Measurements from ENCODE around the gene COL4A1.

Gene COL4A1

DNA sequence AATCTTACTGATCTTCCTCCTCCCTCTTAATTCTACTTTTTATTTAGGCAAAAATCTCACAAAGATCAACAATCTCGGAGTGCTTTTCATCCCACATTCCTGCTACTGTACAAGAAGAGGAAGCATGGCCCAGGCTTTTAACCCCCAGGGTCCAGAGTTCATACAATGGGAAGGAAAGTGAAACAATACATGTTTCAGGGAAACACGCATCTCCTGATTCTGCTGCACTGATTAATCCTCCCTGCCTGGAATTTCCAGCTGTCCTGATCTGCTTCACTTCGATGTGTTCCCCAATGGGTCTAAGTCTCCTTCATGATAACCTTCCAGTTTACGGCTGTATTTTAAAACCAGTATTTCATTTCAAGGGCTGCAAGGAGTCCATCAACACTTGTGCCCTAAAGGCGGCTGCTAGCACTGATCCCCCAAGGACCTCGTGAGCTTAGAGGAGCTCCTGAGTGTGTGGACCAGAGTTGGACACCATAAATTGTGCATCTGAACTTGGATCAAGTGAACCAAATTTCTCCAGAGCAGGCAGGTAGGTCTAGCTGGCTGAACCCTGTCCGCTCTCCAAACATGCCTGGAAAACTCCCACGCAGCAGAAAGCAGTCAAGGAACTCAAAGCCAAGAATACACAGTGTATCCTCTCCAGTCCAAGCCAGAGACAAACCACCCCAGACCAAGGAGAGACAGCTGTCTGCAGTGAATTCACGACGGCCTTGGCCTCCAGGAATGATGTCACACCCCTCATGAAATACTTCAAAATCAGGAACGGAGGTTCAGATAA is 44.3 kb downstream of the COL4A1 start:
- H3K4me1 ChIP-seq (ENCODE audit: control insufficient read depth, insufficient read depth, low read length): peaks cover 39% of the 10 kb centered on the region
- no peaks in the 10 kb centered on the region for H3K27me3 ChIP-seq (ENCODE audit: control insufficient read depth, insufficient read depth, low read length)
- no peak overlapping the region for H3K27ac ChIP-seq (ENCODE audit: low read depth, low read length)
- H3K4me3 ChIP-seq (ENCODE audit: low read depth, low read length): no peak overlapping the region
- H3K9ac ChIP-seq (ENCODE audit: low read depth, low read length): no peak overlapping the region
- H3K9me3 ChIP-seq (ENCODE audit: control insufficient read depth, insufficient read depth, low read length): no peaks in the 10 kb centered on the region
- no peaks in the 10 kb centered on the region for H3K36me3 ChIP-seq (ENCODE audit: control insufficient read depth, insufficient read depth, low read length)

DNA sequence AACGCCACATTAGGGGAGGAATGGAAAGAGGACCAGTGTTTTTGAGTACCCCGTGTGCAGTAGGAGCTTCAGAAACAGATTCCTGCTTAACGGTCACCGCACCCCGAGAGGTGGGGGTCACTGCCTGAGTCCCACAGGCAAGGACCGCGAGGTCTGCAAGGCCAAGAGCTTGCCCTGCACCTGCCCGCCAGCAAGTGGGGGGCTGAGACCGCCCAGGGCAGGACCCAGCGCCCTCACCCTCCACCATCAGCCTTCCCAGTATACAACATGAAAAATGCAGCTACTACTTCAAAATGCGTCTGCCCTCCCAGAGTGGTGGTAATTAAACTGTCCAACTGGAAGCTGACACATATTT is 44.9 kb downstream of the COL4A1 start:
- H3K9me3 ChIP-seq (ENCODE audit: control insufficient read depth, insufficient read depth, low read length): no peaks in the 10 kb centered on the region
- H3K36me3 ChIP-seq (ENCODE audit: control insufficient read depth, insufficient read depth, low read length): no peaks in the 10 kb centered on the region
- no peak overlapping the region for H3K4me3 ChIP-seq (ENCODE audit: low read depth, low read length)
- H3K9ac ChIP-seq (ENCODE audit: low read depth, low read length): no peak overlapping the region; the same call in 1 of the 2 replicates
- no peak overlapping the region for H3K27ac ChIP-seq (ENCODE audit: low read depth, low read length)
- peaks cover 34% of the 10 kb centered on the region for H3K4me1 ChIP-seq (ENCODE audit: control insufficient read depth, insufficient read depth, low read length)
- no peaks in the 10 kb centered on the region for H3K27me3 ChIP-seq (ENCODE audit: control insufficient read depth, insufficient read depth, low read length)

DNA sequence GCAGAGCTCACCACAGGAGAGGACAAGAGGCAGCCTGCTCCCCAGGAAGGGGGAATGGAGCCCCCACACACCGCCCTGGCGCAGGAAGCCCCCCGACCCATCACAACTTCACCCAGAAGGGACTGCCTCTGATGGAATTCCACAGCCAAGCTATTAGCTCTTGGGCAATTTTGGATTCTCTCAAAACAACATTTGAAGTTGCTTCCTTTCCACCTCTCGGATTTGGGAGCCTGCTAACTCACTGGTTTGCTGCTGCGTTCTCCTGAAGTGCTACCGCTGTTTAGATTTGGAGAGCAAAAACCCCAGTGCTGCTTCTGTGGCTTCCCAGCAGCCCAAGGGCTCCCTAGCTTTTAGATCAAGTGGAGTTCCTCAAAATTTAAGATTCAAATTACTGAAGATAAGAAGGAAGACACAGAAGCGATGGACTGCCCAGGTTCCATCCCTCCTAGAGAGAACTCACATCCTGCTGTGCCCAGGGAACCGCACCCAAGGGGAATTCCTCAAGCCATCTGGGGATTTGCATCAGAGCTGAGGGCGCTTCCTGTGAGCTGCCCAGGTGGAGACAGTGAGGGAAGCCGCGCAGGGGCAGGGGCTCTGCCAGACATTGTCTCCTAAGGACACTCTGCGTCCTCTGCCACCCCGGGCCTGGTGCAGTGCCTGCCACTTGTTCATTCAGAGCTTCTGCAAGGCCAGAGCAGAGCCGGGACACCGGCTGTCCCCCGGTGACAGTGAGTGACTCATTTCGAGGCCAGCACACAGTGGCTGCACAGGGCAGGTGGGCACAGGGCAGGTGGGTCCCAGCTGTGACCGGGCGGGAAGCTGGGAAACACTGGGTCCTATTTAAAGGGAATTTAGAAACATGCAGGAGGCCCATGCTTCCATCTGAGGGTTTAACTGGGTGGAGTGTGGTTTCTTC is 45.5 kb downstream of the COL4A1 start:
- Histone ChIP-seq H3K9me3 (ENCODE audit: control insufficient read depth, insufficient read depth, low read length) (no peaks in the 10 kb centered on the region), H3K36me3 (ENCODE audit: control insufficient read depth, insufficient read depth, low read length) (no peaks in the 10 kb centered on the region), H3K4me1 (ENCODE audit: control insufficient read depth, insufficient read depth, low read length) (peaks cover 31% of the 10 kb centered on the region), H3K4me3 (ENCODE audit: low read depth, low read length) (no peak overlapping the region), H3K27me3 (ENCODE audit: control insufficient read depth, insufficient read depth, low read length) (no peaks in the 10 kb centered on the region), H3K27ac (ENCODE audit: low read depth, low read length) (peak overlapping the region; percentile 33), H3K9ac (ENCODE audit: low read depth, low read length) (no peak overlapping the region)

DNA sequence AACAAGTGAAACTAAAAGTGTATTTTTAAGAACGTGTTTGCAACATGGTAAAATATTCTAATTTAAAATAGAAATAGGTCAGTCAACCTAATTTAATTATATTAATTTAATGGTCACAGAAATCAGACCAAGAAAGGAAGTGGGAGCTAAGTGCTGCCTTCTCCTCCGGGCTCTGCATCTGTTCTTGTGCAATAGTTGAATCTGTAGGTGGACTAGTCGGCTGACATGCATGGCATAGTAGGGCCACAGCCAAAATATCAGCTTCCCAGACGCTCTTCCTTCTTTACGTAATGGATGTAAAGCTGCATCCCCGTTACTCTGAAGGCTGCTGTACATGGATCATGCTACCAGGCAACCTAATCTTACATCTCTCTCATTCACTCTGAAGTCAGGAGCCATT is 47.3 kb downstream of the COL4A1 start:
- H3K4me1 ChIP-seq (ENCODE audit: control insufficient read depth, insufficient read depth, low read length): peaks cover 17% of the 10 kb centered on the region
- H3K27me3 ChIP-seq (ENCODE audit: control insufficient read depth, insufficient read depth, low read length): no peaks in the 10 kb centered on the region
- H3K36me3 ChIP-seq (ENCODE audit: control insufficient read depth, insufficient read depth, low read length): no peaks in the 10 kb centered on the region
- no peak overlapping the region for H3K27ac ChIP-seq (ENCODE audit: low read depth, low read length)
- H3K9me3 ChIP-seq (ENCODE audit: control insufficient read depth, insufficient read depth, low read length): no peaks in the 10 kb centered on the region
- no peak overlapping the region for H3K4me3 ChIP-seq (ENCODE audit: low read depth, low read length)
- H3K9ac ChIP-seq (ENCODE audit: low read depth, low read length): no peak overlapping the region

DNA sequence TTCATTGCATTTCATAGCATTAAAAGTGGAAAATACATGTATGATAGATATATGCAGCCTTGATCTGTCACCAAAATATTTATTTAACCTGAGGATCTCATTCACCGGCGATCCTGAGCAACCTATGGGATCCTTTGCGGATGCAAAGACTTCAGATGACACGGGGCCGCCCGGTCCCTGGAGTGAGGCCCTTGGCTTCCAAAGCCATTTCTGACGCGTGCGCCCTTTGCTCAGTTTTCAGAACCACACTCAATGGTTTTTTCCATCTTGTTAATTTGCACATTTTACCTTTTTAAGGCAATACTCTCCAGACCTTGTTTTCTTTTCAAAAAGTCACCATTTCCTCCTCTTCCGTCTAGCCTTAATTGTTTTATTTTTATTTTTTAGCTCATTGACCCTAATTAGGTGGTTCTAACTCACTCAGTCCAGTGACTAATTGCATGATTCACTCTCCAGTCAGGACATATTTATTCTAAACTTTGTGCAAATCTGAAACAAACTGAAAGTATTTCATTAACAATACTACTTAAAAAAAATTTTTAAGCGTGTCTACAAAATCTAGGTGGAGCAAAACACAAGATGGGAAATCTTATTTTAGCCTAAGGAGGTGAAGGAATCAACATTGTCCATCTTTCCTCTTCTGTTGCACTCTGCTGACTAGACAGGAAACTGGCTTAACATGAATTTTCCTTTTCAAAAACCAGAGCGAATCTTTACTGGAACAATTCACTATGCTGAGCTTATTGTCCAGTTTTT is 47.9 kb downstream of the COL4A1 start:
- Histone ChIP-seq H3K27ac (ENCODE audit: low read depth, low read length) (no peak overlapping the region), H3K27me3 (ENCODE audit: control insufficient read depth, insufficient read depth, low read length) (no peaks in the 10 kb centered on the region), H3K4me3 (ENCODE audit: low read depth, low read length) (no peak overlapping the region), H3K4me1 (ENCODE audit: control insufficient read depth, insufficient read depth, low read length) (peaks cover 15% of the 10 kb centered on the region), H3K36me3 (ENCODE audit: control insufficient read depth, insufficient read depth, low read length) (no peaks in the 10 kb centered on the region), H3K9me3 (ENCODE audit: control insufficient read depth, insufficient read depth, low read length) (no peaks in the 10 kb centered on the region), H3K9ac (ENCODE audit: low read depth, low read length) (no peak overlapping the region)

DNA sequence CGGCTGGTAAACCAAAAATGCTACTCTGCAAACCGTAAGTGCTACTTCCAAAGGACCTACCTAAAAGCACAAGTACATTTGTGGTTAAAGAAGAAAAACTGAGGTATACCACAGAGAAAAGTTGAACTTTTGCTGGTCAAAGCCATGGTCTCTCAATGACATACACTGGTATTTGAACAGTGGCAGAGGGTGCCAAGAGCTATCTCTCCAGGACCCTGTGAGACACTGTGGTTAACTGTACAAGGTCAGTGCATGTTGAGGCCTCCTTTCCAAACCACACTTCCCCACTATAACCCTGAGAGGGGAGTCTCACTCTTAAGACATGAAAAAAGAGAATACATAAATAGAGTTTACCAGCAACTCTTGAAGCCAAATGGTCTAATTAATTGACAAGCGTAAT is 49.5 kb downstream of the COL4A1 start:
- no peaks in the 10 kb centered on the region for H3K36me3 ChIP-seq (ENCODE audit: control insufficient read depth, insufficient read depth, low read length)
- H3K4me3 ChIP-seq (ENCODE audit: low read depth, low read length): no peak overlapping the region
- H3K27me3 ChIP-seq (ENCODE audit: control insufficient read depth, insufficient read depth, low read length): no peaks in the 10 kb centered on the region
- no peak overlapping the region for H3K9ac ChIP-seq (ENCODE audit: low read depth, low read length)
- no peak overlapping the region for H3K27ac ChIP-seq (ENCODE audit: low read depth, low read length)
- peaks cover 13% of the 10 kb centered on the region for H3K4me1 ChIP-seq (ENCODE audit: control insufficient read depth, insufficient read depth, low read length)
- no peaks in the 10 kb centered on the region for H3K9me3 ChIP-seq (ENCODE audit: control insufficient read depth, insufficient read depth, low read length)

DNA sequence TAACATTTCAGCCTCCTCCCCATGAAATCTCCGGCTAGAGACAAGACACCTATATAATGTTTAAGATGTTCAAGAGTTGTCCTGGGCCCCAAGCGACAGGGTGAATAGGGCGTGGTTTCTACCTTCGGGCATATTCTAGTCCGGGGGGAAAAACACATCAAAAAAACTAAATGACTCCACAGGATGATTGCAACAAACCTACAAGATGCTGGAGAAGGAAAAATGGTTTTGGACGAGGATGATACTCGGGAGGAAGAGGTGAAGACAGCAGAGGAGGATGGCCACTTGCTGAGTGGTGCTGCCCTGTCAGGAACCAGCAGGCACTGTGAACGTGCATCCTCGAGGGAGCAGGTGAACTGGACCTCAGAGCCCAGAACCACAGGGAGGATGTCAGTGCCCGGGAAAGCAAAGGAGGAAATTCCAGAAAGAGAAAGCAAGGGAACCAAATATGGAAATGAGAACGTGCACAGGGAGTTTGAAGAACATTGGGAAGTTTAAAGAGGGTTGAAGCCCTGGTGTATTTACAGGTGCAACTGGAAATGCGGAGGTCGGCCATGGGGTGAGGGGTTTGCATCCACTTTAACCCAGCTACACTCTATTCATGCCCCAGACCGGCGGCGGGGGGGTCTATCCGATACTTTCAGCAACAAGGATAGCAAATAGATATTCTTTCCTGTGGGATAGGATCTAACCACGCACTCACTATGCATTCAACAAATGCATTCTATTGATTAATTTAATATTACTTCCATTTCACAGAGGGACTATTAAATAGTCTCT is 50.6 kb downstream of the COL4A1 start:
- Histone ChIP-seq H3K9ac (ENCODE audit: low read depth, low read length) (no peak overlapping the region), H3K27ac (ENCODE audit: low read depth, low read length) (no peak overlapping the region), H3K4me1 (ENCODE audit: control insufficient read depth, insufficient read depth, low read length) (peaks cover 4% of the 10 kb centered on the region), H3K4me3 (ENCODE audit: low read depth, low read length) (no peak overlapping the region), H3K36me3 (ENCODE audit: control insufficient read depth, insufficient read depth, low read length) (no peaks in the 10 kb centered on the region), H3K9me3 (ENCODE audit: control insufficient read depth, insufficient read depth, low read length) (no peaks in the 10 kb centered on the region), H3K27me3 (ENCODE audit: control insufficient read depth, insufficient read depth, low read length) (no peaks in the 10 kb centered on the region)

DNA sequence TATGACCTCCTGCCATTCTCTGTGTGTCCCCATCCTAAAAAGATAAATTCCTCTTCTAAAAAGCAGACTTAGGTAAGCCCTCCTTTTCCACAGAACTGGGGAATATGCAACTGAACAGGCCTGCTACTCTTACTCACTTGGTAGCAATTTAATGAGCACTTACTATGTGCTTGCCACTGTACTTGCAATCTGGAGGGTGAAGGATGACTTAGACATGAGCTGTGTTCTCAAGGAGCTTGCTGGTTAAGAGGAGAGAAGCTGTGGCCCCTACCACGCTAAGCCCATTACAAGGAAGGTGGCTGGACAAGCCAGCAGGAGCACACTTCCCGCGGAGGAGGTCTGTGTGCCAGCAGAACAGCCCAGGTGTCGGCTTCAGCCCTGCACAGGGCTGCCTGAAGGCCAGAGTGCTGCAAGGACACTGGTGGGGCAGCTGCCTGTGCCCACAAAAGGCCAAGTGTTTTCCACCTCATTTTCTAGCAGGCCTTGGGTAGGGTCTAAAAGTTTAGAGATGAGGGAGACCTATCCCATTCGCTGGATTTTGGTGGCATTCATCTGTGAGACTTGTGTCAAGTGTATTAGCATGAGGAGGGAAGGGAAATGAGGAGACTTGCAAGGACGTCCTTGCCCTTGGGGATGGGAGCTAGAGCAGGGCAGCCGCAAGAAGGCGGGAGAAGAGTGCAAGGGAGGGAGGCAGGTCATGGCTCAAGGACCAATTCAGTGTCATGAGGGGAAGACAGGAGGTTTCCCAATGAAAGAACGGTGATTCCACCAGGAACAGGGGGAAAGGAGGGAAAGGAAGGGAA is 52.0 kb downstream of the COL4A1 start:
- Histone ChIP-seq H3K9ac (ENCODE audit: low read depth, low read length) (no peak overlapping the region), H3K27ac (ENCODE audit: low read depth, low read length) (peak overlapping the region; percentile 8), H3K9me3 (ENCODE audit: control insufficient read depth, insufficient read depth, low read length) (no peaks in the 10 kb centered on the region), H3K4me1 (ENCODE audit: control insufficient read depth, insufficient read depth, low read length) (no peaks in the 10 kb centered on the region), H3K4me3 (ENCODE audit: low read depth, low read length) (no peak overlapping the region), H3K27me3 (ENCODE audit: control insufficient read depth, insufficient read depth, low read length) (no peaks in the 10 kb centered on the region), H3K36me3 (ENCODE audit: control insufficient read depth, insufficient read depth, low read length) (no peaks in the 10 kb centered on the region)

DNA sequence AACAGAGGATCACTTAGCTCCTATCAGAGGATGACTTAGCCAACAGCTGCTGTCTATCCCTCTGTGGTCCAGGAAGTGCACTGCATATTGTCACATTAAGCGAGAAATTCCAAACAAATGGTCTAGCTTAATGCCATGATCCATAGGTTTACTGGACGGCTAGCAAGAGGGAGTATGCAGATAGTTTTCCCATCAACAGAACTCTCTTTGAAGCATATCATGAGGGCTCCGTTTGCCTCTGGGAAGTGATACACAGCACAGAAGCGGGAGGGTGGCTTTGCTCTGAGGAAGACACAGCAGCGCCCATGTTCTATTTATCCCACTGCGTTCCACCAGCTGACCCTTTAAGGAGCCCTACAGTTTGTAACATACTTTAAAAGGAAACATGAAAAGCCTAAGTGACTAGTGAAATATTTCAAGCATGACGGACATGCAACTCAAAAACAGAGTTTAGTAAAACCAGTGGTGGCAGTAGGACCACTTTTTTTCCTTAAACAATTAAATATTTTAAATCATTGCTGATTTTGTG is 52.7 kb downstream of the COL4A1 start:
- H3K9ac ChIP-seq (ENCODE audit: low read depth, low read length): no peak overlapping the region
- H3K9me3 ChIP-seq (ENCODE audit: control insufficient read depth, insufficient read depth, low read length): no peaks in the 10 kb centered on the region
- H3K4me3 ChIP-seq (ENCODE audit: low read depth, low read length): no peak overlapping the region
- H3K36me3 ChIP-seq (ENCODE audit: control insufficient read depth, insufficient read depth, low read length): no peaks in the 10 kb centered on the region
- H3K27ac ChIP-seq (ENCODE audit: low read depth, low read length): peak overlapping the region; percentile 42
- H3K27me3 ChIP-seq (ENCODE audit: control insufficient read depth, insufficient read depth, low read length): no peaks in the 10 kb centered on the region
- no peaks in the 10 kb centered on the region for H3K4me1 ChIP-seq (ENCODE audit: control insufficient read depth, insufficient read depth, low read length)
